Stomach (tissue), 19 donors: ENCODE data around the gene C6orf89. TPM values are rescaled to one million over a fixed set of nuclear protein-coding genes. Genes with fewer than 3 reads are reported as not detected.
A peak's percentile ranks its signal among the peaks of the same experiment; 100 is the strongest.

ENCODE experiments used
- DNase-seq, 2 donors: peaks; one replicate each; pipeline versions ENCODE4 v3.0.0 to v3.0.0-alpha.2; 2013 to 2019
- H3K27ac ChIP-seq, 5 donors: fragments of 200-600 bp in 4 of 5; sonication (generic) in 4 of 5; one replicate each; pipeline ENCODE4 v1.5.1; 2013 to 2019; ENCODE audit warnings: mild to moderate bottlenecking in 1 of 5, moderate library complexity in 1 of 5
- H3K27me3 ChIP-seq, 3 donors: fragments of 200-600 bp; sonication (generic); one replicate each; pipeline ENCODE4 v1.5.1; 2017 to 2019; ENCODE audit warnings: mixed run types in 1 of 3
- H3K36me3 ChIP-seq, 4 donors: fragments of 200-600 bp; sonication (generic); 1 replicate in 3 of 4; 2 replicates in 1 of 4; pipeline ENCODE4 v1.5.1; 2016 to 2019
- H3K4me1 ChIP-seq, 4 donors: fragments of 200-600 bp; sonication (generic); one replicate each; pipeline ENCODE4 v1.5.1; 2016 to 2019
- H3K4me3 ChIP-seq, 4 donors: fragments of 200-600 bp; sonication (generic) in 3 of 4; one replicate each; pipeline ENCODE4 v1.5.1; 2016 to 2019; ENCODE audit warnings: mild to moderate bottlenecking in 1 of 4
- H3K9me3 ChIP-seq, 4 donors: fragments of 200-600 bp; sonication (generic); one replicate each; pipeline ENCODE4 v1.5.1; 2016 to 2019
- EP300 ChIP-seq: sonication (generic); formaldehyde crosslinking; IDR thresholded peaks from one replicate; pipeline ENCODE4 v1.6.1; 2017; ENCODE audit warnings: antibody characterized with exemption
- POLR2A ChIP-seq, 4 donors: fragments of 450-650 bp; IDR thresholded peaks; one replicate each; pipeline ENCODE4 v1.6.1; 2016; ENCODE audit warnings: antibody characterized with exemption in 4 of 4, control low read depth in 2 of 4, mild to moderate bottlenecking in 1 of 4, moderate library complexity in 1 of 4
- POLR2AphosphoS5 ChIP-seq, 3 donors: sonication (generic); formaldehyde crosslinking; IDR thresholded peaks; one replicate each; pipeline ENCODE4 v1.6.1; 2016; ENCODE audit warnings: antibody characterized with exemption in 3 of 3
- WGBS, 5 donors: extraction: QIAGEN DNeasy Blood & Tissue Kit in 3 of 5; methylation state at CpG; one replicate each; pipeline versions ENCODE4 v1.1.5 to v1.1.7; 2013 to 2018; 5-methylcytosine and 5-hydroxymethylcytosine counted together
- intact Hi-C: fragments of 100-400 bp; cut with DNase I; formaldehyde crosslinking; loops from one replicate; pipeline ENCODE4 v1.15.1; 2023; ENCODE audit warnings: low total_unique reads
- long read RNA-seq, 10 donors: transcript quantifications; one replicate each; lab custom pipeline, GENCODE V29; 2026
- polyA plus RNA-seq, 3 donors: library from polyadenylated mRNA; stranded (reverse); fragments of 200-250 nt; gene quantifications; one replicate each; pipeline ENCODE4 v1.2.3, GENCODE V29; 2013
- total RNA-seq, 5 donors: library from RNA; depleted of rRNA; stranded (reverse); fragments of >200 nt; gene quantifications; one replicate each; pipeline versions ENCODE4 v1.1.0 to v1.2.3, GENCODE V29; 2014 to 2016
- TF ChIP-seq, protein P1 (sequence below), 7 experiments: fragments of 450-650 bp in 4 of 7; fragments of 200-600 bp in 3 of 7; sonication (generic) in 3 of 7; IDR thresholded peaks; one replicate each; pipeline ENCODE4 v1.5.1; 2016 to 2019; ENCODE audit warnings: antibody characterized with exemption in 7 of 7, control low read depth in 2 of 7, mild to moderate bottlenecking in 1 of 7
- donor health status: healthy with polysubstance abuse.
- donor health status: Bipolar disorder and iron deficiency.
- donor health status: healthy.

C6orf89 gene, protein sequence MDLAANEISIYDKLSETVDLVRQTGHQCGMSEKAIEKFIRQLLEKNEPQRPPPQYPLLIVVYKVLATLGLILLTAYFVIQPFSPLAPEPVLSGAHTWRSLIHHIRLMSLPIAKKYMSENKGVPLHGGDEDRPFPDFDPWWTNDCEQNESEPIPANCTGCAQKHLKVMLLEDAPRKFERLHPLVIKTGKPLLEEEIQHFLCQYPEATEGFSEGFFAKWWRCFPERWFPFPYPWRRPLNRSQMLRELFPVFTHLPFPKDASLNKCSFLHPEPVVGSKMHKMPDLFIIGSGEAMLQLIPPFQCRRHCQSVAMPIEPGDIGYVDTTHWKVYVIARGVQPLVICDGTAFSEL
- 10 to 100 TPM; 14.6 to 47.2 (median 37.9) TPM for total RNA-seq
- 10 to 100 TPM in 2 of 3 donors, 1 to 10 TPM in 1; 7.0 to 12.0 (median 11.4) TPM for polyA plus RNA-seq
- long read RNA-seq, donor 1, partial matches to known transcripts: 0 of 1 reads
- long read RNA-seq, donor 1, other reads (novel, unspliced or antisense): 0 of 1 reads
- long read RNA-seq, donor 2, transcript C6orf89-201 (8 exons, 1,309 nt): major isoform, 5 of 11 reads
- long read RNA-seq, donor 2, partial matches to known transcripts: 6 of 11 reads
- long read RNA-seq, donor 2, other reads (novel, unspliced or antisense): 0 of 11 reads
- long read RNA-seq, donor 3, full-length matches to known transcripts: 5 of 5 reads
- long read RNA-seq, donor 3, partial matches to known transcripts: 0 of 5 reads
- long read RNA-seq, donor 3, other reads (novel, unspliced or antisense): 0 of 5 reads
- long read RNA-seq, donor 4: 0 reads
- long read RNA-seq, donor 5, full-length matches to known transcripts: 4 of 10 reads
- long read RNA-seq, donor 5, partial matches to known transcripts: 6 of 10 reads
- long read RNA-seq, donor 5, other reads (novel, unspliced or antisense): 0 of 10 reads
- long read RNA-seq, donor 6, full-length matches to known transcripts: 13 of 13 reads
- long read RNA-seq, donor 6, partial matches to known transcripts: 0 of 13 reads
- long read RNA-seq, donor 6, other reads (novel, unspliced or antisense): 0 of 13 reads
- long read RNA-seq, donor 7, full-length matches to known transcripts: 5 of 5 reads
- long read RNA-seq, donor 7, partial matches to known transcripts: 0 of 5 reads
- long read RNA-seq, donor 7, other reads (novel, unspliced or antisense): 0 of 5 reads
- long read RNA-seq, donor 8, full-length matches to known transcripts: 5 of 11 reads
- long read RNA-seq, donor 8, partial matches to known transcripts: 6 of 11 reads
- long read RNA-seq, donor 8, other reads (novel, unspliced or antisense): 0 of 11 reads
- long read RNA-seq, donor 9, full-length matches to known transcripts: 7 of 7 reads
- long read RNA-seq, donor 9, partial matches to known transcripts: 0 of 7 reads
- long read RNA-seq, donor 9, other reads (novel, unspliced or antisense): 0 of 7 reads
- long read RNA-seq, donor 10: 0 reads

DNA sequence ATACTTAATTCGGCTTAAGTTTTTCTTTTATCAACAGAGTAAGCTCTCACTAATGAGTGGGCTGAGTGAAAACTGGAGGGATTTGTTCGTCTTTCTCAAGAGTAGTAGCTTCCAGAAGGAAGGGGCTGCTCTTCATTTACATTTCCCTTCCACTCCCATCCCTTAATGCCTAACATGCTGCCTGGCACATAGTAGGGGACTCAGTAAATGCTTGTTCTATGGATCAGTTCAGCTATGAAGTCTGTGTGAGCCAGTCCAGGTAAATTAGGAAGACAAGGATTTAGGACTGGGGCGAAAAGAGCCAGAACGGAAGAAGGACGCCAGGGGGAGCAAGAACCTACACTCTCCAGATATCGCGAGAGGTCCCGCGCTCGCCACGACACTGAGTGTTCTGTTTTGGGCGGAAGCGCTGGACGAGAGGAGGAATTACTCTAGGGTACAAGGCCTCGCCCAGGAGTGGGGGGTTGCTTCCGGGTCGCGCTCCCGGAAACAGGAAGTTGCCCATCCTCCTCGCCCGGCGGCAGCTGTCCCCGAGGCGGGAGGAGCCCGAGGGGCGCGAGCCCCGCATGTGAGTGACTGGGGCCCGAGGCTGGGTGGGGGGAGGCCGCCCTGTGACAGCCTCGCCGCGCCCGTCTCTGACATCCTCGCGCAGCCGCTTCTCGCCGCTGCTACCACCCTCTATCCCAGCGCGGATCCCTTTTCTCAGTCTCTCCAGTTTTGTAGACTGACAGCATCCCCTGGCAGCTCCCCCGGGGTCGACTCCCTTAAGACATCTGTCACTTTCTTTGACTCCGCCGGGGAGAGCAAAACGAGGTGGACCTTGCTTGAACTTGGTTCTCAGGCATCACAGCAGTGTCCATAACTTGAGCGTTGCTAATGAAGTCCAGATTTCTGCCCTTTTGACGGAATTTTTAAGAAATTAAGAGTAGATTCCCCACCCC lies at the start of gene C6orf89:
Gene C6orf89, plus strand, starts transcription at position 492 of the 941 bp plus-strand sequence. CDS start 13,493 bp downstream, outside the sequence.
- TF ChIP-seq POLR2A (IDR thresholded peaks at IDR 0.05): peak in 1 of 4 donors; percentile 33
- TF ChIP-seq, protein P1, sequence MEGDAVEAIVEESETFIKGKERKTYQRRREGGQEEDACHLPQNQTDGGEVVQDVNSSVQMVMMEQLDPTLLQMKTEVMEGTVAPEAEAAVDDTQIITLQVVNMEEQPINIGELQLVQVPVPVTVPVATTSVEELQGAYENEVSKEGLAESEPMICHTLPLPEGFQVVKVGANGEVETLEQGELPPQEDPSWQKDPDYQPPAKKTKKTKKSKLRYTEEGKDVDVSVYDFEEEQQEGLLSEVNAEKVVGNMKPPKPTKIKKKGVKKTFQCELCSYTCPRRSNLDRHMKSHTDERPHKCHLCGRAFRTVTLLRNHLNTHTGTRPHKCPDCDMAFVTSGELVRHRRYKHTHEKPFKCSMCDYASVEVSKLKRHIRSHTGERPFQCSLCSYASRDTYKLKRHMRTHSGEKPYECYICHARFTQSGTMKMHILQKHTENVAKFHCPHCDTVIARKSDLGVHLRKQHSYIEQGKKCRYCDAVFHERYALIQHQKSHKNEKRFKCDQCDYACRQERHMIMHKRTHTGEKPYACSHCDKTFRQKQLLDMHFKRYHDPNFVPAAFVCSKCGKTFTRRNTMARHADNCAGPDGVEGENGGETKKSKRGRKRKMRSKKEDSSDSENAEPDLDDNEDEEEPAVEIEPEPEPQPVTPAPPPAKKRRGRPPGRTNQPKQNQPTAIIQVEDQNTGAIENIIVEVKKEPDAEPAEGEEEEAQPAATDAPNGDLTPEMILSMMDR (IDR thresholded peaks at IDR 0.05): peak in 5 of 7 experiments; percentile 81 to 97 (median 89)
- peak; percentile 84 to 95 (median 90) for TF ChIP-seq POLR2AphosphoS5 (IDR thresholded peaks at IDR 0.05)
- TF ChIP-seq EP300: no peak
- Histone ChIP-seq H3K36me3 (no peaks in the 10 kb centered on the region), H3K27ac (peak within 1 kb of the TSS; percentile 83 to 94 (median 86)), H3K4me1 (peaks cover 12 to 47% (median 34%) of the 10 kb centered on the region in 4 donors), H3K27me3 (no peaks in the 10 kb centered on the region), H3K4me3 (peak within 1 kb of the TSS; percentile 69 to 80 (median 79)), H3K9me3 (no peaks in the 10 kb centered on the region)
- intact Hi-C loops: no loop called here
- WGBS, 5 donors: 3 to 4% (median 3%) methylated on average over 31 to 48 of the region's 48 CpGs
- DNase-seq: peak; percentile 98

DNA sequence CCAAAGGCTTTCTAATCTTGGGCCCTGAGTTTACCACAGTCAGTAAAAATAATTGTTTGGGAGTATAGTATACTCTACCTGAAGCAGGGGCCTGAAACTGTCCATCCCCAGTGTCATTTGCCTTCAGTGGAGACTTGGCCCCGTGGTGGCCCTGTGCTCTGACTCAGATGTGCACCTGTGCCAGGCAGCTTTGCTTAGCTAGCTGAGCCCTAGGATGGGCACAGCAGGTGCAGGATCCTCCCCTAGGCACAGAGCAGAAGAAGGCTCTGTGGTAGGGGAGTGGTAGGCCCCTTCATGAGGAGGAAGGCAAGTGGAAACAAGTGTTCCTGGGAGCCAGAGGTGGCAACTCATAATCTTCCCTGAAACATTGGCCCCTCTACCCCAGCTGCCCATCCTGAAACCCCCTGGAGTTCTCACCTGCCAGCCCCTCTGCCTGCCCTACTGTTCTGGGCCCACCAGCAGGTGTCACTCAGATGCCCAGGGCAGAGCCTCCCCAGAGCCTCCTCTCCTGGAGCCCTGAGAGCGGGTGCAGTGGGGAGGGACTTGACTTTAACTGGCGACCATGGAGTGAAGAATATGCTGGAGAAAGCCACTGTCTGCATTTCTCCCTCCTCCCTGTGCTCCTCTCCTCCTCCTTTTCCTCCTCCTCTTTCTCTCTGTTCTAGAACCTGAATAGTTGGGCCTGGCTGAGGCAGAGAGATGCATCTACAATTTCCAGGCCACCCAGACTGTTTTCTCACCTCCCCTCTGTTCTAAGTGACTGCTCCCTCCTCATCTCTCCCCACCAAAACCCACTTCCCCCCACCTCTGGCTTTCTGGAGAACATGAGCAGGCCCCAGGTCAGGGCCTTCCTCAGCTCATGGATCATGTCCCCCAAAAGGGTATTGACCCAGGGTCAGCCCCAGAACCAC lies 49.4 kb upstream of the C6orf89 start:
- intact Hi-C loops: no loop called here
- H3K9me3 ChIP-seq: no peaks in the 10 kb centered on the region
- DNase-seq: no peak
- H3K36me3 ChIP-seq: no peaks in the 10 kb centered on the region
- peaks cover 23 to 33% (median 27%) of the 10 kb centered on the region in 4 donors for H3K4me1 ChIP-seq
- no peak overlapping the region for H3K4me3 ChIP-seq
- TF ChIP-seq POLR2AphosphoS5 (IDR thresholded peaks at IDR 0.05) (no peak), POLR2A (IDR thresholded peaks at IDR 0.05) (no peak), EP300 (no peak)
- TF ChIP-seq, protein P1 (IDR thresholded peaks at IDR 0.05): no peak
- peaks cover 0 to 36% (median 23%) of the 10 kb centered on the region in 3 donors for H3K27me3 ChIP-seq
- WGBS, 5 donors: 75 to 85% (median 81%) methylated on average over 3 of the region's 3 CpGs
- no peak overlapping the region for H3K27ac ChIP-seq

DNA sequence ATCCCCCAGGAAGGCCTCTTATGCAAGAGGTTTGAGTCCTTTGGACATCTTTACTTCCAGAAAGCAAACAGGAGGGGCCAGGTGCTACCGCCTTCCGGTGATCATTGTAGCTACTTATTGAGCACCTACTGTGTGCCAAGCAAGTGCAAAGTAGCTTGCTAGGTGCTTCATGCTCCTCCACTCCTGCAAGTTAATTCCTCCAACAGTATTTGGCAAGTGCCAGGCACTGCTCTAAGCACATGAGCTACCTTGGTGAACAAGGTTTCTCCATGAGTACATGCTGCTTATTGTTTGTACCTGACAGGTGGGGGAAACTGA lies 48.8 kb upstream of the C6orf89 start:
- DNase-seq: no peak
- 91 to 97% (median 94%) methylated on average over 2 of the region's 2 CpGs for WGBS, 5 donors
- Histone ChIP-seq H3K27ac (no peak overlapping the region), H3K36me3 (no peaks in the 10 kb centered on the region), H3K4me3 (no peak overlapping the region), H3K4me1 (peaks cover 23 to 35% (median 29%) of the 10 kb centered on the region in 4 donors), H3K9me3 (no peaks in the 10 kb centered on the region), H3K27me3 (peaks cover 0 to 36% (median 23%) of the 10 kb centered on the region in 3 donors)
- TF ChIP-seq, protein P1 (IDR thresholded peaks at IDR 0.05): no peak
- TF ChIP-seq POLR2A (IDR thresholded peaks at IDR 0.05) (no peak), POLR2AphosphoS5 (IDR thresholded peaks at IDR 0.05) (no peak), EP300 (no peak)
- intact Hi-C loops: no loop called here
